ENCODE results near the gene ATP2C2.

DNA sequence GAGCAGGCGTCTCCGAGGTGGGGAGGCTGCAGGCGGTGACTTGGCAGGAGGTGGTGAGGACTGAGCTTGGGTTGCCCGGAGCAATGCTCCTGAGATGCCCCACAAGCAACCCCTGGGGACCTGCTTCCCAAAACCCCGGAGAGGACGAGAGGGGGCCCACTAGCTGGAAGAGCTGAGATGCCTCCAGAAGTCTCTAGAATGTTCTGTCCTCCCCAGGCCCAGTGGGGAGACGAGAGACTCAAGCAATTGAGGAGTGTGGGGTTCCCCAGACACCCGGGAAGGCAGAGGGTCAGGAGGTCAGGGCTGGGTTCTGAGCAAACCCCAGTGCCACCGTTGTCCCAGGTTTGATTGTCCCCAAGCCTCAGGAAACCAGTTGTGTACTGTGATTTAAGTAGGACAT lies 21.2 kb upstream of the ATP2C2 start:
- TF ChIP-seq, protein P1, sequence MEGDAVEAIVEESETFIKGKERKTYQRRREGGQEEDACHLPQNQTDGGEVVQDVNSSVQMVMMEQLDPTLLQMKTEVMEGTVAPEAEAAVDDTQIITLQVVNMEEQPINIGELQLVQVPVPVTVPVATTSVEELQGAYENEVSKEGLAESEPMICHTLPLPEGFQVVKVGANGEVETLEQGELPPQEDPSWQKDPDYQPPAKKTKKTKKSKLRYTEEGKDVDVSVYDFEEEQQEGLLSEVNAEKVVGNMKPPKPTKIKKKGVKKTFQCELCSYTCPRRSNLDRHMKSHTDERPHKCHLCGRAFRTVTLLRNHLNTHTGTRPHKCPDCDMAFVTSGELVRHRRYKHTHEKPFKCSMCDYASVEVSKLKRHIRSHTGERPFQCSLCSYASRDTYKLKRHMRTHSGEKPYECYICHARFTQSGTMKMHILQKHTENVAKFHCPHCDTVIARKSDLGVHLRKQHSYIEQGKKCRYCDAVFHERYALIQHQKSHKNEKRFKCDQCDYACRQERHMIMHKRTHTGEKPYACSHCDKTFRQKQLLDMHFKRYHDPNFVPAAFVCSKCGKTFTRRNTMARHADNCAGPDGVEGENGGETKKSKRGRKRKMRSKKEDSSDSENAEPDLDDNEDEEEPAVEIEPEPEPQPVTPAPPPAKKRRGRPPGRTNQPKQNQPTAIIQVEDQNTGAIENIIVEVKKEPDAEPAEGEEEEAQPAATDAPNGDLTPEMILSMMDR (IDR thresholded peaks at IDR 0.05): no peak
- TF ChIP-seq POLR2AphosphoS5 (IDR thresholded peaks at IDR 0.05) (no peak), POLR2A (IDR thresholded peaks at IDR 0.05) (no peak), EP300 (IDR thresholded peaks at IDR 0.05) (no peak)
